Stimulated activated CD8-positive, alpha-beta memory T cell treated with anti-CD3 and anti-CD28 coated beads, Interleukin-7, amount 100 ng/mL, for 4 hours (primary cell): ENCODE measurements around the gene IRAK3.
A peak's percentile ranks its signal among the peaks of the same experiment; 100 is the strongest.

Experiments used
- DNase-seq, 2 donors: peaks; one replicate each; pipeline ENCODE4 v3.0.0-alpha.2; 2020; ENCODE audit warnings: low read depth in 2 of 2

Gene IRAK3, protein sequence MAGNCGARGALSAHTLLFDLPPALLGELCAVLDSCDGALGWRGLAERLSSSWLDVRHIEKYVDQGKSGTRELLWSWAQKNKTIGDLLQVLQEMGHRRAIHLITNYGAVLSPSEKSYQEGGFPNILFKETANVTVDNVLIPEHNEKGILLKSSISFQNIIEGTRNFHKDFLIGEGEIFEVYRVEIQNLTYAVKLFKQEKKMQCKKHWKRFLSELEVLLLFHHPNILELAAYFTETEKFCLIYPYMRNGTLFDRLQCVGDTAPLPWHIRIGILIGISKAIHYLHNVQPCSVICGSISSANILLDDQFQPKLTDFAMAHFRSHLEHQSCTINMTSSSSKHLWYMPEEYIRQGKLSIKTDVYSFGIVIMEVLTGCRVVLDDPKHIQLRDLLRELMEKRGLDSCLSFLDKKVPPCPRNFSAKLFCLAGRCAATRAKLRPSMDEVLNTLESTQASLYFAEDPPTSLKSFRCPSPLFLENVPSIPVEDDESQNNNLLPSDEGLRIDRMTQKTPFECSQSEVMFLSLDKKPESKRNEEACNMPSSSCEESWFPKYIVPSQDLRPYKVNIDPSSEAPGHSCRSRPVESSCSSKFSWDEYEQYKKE

DNA sequence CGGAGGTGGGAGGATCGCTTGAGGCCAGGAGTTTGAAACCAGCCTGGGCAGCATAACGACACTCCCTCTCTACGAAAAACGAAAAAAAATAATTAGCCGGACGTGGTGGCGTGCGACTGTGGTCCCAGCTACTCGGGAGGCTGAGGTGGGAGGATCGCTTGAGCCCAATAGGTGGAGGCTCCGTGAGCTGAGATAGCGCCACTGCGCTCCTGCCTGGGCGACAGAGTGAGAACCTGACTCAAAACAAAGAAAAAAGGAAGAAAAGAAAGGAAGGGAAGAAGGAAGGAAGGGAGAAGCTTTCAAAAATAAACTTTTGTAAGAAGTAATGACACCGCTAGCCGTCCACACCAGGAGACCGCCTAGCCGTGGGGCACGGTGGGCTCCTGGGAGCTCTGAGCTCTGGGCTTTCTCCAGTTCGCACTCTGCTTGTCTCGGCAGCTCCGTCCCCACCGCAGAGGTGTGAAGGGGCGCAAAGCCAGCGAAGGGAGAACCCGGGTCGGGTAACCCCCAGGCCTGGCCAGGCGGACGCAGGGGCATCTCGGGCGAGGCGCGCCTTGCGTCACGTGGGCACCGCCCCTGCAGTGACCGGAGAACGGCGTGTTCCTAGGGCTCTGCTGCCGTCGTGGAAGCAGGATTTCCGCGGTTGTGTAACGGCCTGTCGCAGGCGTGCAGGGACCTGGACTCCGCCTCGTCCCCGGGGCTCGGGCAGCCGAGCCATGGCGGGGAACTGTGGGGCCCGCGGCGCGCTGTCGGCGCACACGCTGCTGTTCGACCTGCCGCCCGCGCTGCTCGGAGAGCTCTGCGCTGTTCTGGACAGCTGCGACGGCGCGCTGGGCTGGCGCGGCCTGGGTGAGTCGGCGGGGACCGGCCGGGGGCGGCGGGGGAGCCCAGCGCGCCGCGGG lies at the start of gene IRAK3:
TSS of gene IRAK3 (plus strand) at position 631 of the 902 bp plus-strand sequence. CDS start at position 717, 86 bp downstream.
- DNase-seq = peak in 1 of 2 donors; percentile 29

GRCh38 chr12:66139328-66139727 lies 49.7 kb upstream of the IRAK3 start:
- DNase-seq = no peak

GRCh38 chr12:66140731-66141130 lies 48.3 kb upstream of the IRAK3 start:
- DNase-seq = no peak

- DNase-seq = no peak
Observed at GRCh38 chr12:66141299-66141698, 47.7 kb upstream of the IRAK3 start.

GRCh38 chr12:66142826-66143225 lies 46.2 kb upstream of the IRAK3 start:
- DNase-seq = no peak

GRCh38 chr12:66143868-66144267 lies 45.1 kb upstream of the IRAK3 start:
- DNase-seq = no peak

- no peak for DNase-seq
Observed at GRCh38 chr12:66144791-66145754, 43.9 kb upstream of the IRAK3 start.

DNA sequence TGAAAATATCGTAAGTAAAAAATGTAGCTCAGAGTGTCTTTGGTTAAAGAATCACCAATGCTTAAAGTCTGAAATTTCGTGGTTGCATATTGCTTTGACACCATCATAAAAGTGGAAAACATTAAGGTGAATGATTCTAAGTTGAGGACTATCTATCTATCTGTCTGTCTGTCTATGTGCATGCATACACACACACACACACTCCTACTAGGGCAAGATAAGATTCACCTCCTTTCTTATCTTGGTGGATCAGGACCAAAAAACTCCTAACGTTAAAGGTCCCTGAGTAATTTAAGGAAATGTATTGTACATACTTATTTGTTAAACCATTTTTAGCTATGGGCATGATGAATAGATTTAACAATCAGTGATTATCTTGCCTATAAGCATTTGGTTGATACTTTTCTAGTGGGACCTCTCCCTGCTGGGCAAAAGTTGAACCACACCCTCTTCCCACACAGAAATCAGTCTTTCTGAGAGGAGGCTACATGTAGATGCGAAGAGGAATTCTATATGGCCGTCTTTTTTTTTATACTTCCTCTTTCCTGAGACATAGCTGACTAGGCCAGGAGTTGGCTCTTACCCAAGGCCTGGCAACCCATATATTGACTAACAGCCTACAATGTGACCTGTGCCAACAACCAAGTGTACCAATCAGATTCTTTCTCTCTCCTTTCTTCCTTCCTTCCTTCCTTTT lies 39.2 kb upstream of the IRAK3 start:
- DNase-seq = no peak

GRCh38 chr12:66152732-66153131 lies 36.3 kb upstream of the IRAK3 start:
- no peak for DNase-seq

GRCh38 chr12:66154776-66155175 lies 34.2 kb upstream of the IRAK3 start:
- DNase-seq = no peak

DNA sequence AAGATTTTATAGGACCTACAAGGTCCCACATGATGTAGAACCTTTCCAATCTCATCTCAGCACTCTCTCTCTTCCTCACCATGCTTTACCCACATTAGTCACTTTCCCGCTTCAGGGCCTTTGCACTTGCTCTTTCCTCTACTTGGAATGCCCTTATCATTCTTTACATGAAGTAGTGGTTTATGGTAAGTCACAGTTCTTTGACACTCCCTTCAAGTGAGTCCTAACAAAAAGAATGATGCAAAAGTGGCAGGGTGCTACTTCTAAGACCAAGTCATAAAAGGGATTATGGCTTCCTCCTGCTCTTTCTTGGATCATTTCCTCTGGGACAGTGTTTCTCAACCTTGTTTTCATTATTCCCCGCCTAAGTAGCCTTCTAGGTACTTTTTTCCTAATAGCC lies 32.4 kb upstream of the IRAK3 start:
- no peak for DNase-seq

DNA sequence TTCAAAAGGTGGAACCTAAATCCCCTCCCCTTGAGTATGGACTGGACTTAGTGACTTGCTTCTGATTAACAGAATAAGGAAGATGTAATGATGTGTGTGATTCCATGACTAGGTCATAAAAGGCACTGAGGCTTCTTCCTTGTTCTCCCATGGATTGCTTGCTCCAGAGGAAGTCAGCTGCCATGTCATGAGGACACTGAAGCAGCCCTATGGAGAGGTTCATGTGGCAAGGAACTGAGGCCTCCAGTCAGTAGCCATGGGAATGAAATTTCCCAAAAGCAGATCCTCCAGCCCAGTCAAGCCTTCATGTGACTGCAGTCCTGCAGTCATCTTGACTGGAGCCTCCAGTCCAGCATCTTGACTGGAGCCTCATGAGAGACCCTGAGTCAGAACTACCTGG lies 29.9 kb upstream of the IRAK3 start:
- no peak for DNase-seq

DNA sequence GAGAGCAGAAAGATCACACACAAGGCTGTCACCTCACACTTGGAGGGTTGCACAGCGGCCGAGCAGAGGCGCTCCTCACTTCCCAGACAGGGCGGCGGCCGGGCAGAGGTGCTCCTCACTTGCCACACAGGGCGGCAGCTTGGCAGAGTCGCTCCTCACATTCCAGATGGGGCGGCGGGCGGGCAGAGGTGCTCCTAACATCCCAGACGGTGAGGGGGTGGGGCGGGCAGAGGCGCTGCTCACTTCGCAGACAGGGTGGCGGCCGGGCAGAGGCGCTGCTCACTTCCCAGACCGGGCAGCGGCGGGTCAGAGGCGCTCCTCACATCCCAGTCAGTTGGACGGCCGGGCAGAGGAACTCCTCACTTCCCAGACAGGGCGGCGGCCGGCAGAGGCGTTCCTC lies 28.3 kb upstream of the IRAK3 start:
- no peak for DNase-seq

DNA sequence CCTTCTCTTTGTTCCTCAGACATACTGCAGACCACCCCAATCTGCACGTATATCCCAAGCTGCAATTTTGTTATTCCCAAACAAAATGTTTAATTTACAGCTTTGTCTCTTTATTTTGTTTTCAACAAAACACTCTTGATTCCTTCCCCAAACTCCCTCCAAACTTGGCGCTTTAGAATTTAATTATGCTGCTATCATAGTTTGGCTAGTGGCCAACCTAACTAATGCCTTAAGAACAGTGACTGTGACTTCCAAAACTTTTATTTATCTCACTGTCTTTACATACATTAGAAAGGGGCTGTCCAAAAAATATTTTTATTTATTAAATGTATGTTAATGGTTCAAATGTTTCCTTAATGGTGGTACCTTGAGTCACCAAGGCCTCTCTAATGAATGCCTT lies 26.3 kb upstream of the IRAK3 start:
- no peak for DNase-seq

DNA sequence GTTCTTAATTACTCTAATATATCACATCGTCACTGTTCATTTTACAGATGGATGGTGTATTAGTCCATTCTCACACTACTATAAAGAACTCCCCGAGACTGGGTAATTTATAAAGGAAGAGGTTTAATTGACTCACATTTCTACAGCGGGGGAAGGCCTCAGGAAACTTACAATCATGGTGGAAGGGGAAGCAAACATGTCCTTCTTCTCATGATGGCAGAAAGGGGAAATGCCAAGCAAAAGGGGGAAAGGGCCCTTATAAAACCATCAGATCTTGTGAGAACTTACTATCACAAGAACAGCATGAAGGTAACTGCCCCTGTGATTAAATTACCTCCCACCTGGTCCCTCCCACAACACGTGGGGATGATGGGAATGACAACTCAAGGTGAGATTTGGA lies 25.7 kb upstream of the IRAK3 start:
- DNase-seq = no peak

DNA sequence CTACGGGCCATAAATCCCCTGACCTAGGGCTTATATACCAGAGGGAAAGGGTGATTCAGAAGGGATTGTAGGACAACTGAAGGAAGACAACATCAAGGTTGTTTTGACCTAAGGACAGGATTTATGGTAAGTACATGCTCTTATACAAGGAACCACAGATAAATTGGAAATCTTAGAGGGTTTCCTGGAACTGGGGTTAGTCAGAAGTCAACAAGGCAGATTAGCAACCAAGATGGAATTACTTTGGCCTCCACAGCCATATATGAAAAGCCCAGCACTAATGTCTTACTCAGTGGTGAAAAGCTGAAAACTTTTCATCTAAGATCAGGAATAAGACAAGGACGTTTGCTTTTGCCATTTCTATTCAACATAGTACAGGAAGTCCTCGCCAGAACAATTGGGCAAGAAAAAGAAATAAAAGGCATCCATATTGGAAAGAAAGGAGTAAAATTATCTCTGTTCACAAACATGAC lies 24.6 kb upstream of the IRAK3 start:
- no peak for DNase-seq

- no peak for DNase-seq
Observed at GRCh38 chr12:66165141-66165540, 23.9 kb upstream of the IRAK3 start.

GRCh38 chr12:66166561-66166960 lies 22.5 kb upstream of the IRAK3 start:
- no peak for DNase-seq

DNA sequence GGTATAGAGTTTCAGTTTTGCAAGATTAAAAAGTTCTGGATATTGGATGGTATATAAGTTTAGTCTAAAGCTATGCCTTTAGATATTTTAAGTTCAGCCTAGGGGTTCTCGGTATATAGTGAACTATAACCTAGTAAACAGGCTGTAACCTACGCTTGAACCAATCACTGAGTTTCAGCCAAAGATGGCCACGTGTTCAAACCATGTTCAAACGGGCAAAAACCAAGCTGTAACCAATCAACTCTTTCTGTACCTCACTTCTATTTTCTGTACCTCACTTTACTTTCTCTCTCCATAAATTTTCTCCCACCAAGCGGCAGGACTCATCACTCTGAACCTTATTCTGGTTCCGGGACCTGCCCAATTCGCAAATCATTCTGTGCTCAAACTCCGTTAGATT lies 20.6 kb upstream of the IRAK3 start:
- DNase-seq = no peak
